Epithelial cell of prostate (primary cell): ENCODE results near the gene KDF1.
A peak's percentile ranks its signal among the peaks of the same experiment; 100 is the strongest.
"Not testable (repeated sequence)": the region's sequence is repeated elsewhere in the genome, so short reads cannot be mapped to it uniquely, and the experiment has no call there.

Experiments used
- DNase-seq: peaks from one replicate; pipeline ENCODE4 v3.0.0-alpha.2; 2011; ENCODE audit warnings: low read depth, low spot score
- H3K27ac ChIP-seq: fragments of 450-650 bp; 2 replicates; pipeline ENCODE4 v1.5.1; 2017; ENCODE audit warnings: mild to moderate bottlenecking

The KDF1 gene

GRCh38 chr1:26994787-26995517 is 34.7 kb upstream of the KDF1 start:
- H3K27ac ChIP-seq: peak overlapping the region; percentile 95
- DNase-seq: no peak

DNA sequence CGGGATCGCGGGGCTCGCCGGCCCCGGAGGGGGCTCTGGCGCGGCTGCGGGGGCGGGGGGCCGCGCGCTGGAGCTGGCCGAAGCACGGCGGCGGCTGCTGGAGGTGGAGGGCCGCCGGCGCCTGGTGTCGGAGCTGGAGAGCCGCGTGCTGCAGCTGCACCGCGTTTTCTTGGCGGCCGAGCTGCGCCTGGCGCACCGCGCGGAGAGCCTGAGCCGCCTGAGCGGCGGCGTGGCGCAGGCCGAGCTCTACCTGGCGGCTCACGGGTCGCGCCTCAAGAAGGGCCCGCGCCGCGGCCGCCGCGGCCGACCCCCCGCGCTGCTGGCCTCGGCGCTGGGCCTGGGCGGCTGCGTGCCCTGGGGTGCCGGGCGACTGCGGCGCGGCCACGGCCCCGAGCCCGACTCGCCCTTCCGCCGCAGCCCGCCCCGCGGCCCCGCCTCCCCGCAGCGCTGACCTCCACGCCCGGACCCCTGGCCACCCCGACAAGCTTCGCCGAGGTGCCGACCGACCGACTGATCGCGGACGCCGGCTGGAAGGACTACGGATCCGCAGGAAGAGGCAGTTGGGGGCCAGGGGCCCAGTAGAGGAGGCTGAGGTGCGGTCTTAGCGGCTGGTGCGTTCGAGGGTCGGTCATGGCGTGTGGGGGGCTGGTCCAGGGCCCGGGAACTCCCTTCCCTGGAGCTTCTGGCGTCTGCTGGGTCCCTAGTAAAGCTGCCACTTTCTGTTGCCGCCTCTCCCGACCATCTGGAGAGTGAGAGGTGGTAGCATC is 33.9 kb upstream of the KDF1 start:
- DNase-seq: no peak
- peak overlapping the region; percentile 95 for H3K27ac ChIP-seq

- H3K27ac ChIP-seq: peak within 1 kb of the TSS; percentile 95
- no peak for DNase-seq
These were observed 33.2 kb upstream of the KDF1 start, which contains the start of gene TRNP1 for GRCh38 chr1:26993237-26994019. Gene TRNP1, plus strand, starts transcription at chr1:26993692. Its CDS starts 95 bp downstream, at chr1:26993787.

GRCh38 chr1:26991310-26992116 is 31.2 kb upstream of the KDF1 start:
- DNase-seq: no peak
- H3K27ac ChIP-seq: peak overlapping the region; percentile 80

GRCh38 chr1:26989403-26990109 is 29.3 kb upstream of the KDF1 start:
- H3K27ac ChIP-seq: peak overlapping the region; percentile 80
- DNase-seq: not testable (repeated sequence)

GRCh38 chr1:26986658-26987057 is 26.4 kb upstream of the KDF1 start:
- DNase-seq: no peak

DNA sequence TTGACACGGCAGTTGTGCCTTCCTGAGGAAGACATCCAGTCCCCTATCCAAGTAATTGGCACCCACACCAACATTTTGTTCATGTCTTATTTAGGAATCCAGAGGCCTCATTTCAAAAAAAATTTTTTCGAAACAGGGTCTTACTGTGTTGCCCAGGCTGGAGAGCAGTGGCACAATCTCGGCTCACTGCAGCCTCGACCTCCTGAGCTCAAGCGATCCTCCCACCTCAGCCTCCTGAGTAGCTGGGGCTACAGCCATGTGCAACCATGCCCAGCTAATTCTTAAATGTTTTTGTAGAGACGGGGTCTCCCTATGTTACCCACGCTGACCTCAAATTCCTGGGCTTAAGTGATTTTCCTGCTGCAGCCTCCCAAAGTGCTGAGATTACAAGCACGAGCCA is 24.0 kb upstream of the KDF1 start:
- H3K27ac ChIP-seq: no peak overlapping the region
- DNase-seq: no peak

More at GRCh38 chr1:26986658-26987057, 26.4 kb upstream of the KDF1 start:
- H3K27ac ChIP-seq: no peak overlapping the region

- H3K27ac ChIP-seq: no peak overlapping the region
- DNase-seq: no peak
These were observed 23.6 kb upstream of the KDF1 start for GRCh38 chr1:26983863-26984262.

DNA sequence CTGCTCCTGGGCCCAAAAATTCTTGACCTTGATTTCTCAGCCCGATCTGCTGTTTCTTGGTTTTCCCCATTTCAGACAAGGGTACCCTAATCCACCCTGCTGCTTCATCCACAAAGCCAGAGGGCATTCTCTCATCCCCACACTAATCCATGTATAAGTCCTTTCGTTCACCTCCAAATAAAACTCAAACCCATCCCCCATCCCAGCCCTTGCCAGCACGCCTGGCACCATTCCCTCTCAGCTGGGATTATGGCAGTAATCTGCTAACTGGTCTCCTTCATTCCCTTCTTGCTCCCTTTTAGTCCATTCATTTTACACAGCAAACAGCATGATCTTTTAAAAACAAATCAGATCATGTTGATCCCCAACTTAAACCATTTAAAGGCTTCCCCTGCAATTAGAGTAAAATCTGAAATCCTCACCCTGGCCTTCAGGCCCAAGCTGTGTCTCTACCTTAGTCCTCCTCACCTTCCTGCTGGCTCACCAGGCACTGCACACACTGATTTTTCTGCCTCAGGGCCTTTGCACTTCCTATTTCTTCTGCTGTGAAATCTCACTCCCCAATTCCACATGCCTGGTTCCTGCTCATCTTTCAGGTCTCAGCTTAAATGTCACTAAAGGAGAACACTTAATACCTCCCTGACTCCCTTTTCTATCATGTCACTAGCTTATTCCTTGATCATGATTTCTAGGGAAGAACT is 21.0 kb upstream of the KDF1 start:
- DNase-seq: no peak
- no peak overlapping the region for H3K27ac ChIP-seq

GRCh38 chr1:26978901-26979300 is 18.6 kb upstream of the KDF1 start:
- no peak overlapping the region for H3K27ac ChIP-seq
- no peak for DNase-seq

DNA sequence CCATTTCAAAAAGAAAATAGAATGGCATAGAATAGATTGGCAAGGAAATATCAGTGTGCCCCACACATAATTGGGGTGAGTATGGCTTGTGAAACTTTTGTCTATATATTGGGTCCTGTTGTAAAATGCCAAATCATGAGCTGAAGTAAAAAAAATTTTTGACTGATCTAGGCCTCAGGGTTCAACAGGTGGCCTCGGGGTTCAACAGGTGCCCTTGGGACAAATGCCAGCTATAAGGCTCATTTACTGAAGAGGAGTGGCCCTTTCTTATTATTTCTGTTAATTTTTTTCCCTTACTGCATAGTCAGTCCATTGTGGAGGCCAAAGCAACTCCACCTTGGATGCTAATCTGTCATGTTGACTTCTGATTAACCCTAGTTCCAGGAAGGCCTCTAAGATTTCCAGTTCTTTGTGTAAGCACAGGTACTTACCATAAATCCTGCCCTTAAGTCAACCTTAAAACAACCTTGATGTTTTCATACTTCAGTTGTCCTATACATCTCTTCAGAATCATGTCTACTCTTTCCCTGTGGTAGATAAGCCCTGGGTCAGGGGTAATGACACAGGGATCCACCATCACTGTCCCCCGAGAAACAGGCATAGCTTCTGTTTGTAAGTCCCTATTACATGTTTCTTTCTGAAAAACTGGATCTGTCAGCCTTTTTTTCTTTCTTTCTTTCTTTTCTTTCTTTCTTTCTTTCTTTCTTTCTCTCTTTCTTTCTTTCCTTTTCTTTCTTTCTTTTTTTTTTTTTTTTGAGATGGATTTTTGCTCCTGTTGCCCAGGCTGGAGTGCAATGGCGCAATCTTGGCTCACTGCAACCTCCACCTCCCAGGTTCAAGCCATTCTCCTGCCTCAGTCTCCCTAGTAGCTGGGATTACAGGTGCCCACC is 16.6 kb upstream of the KDF1 start:
- H3K27ac ChIP-seq: no peak overlapping the region
- DNase-seq: no peak

DNA sequence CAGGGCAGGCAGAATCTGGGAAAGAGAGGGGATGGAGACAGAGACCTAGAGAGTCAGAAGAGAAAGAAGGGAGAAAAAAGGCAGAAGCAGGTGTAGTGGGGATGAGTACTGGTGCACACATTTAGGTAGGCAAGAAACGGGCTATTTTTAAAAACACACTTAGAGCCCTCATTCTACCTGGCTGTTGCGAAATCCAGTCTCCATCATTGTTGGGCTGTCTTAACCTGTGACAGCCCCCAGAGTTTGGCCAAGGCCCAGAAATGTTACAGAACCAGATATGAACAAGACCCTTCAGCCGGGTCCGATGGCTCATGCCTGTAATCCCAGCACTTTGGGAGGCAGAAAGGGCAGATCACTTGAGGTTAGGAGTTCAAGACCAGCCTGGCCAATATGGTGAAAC is 12.6 kb upstream of the KDF1 start:
- DNase-seq: no peak
- no peak overlapping the region for H3K27ac ChIP-seq

GRCh38 chr1:26972390-26972789 is 12.1 kb upstream of the KDF1 start:
- H3K27ac ChIP-seq: no peak overlapping the region
- no peak for DNase-seq

DNA sequence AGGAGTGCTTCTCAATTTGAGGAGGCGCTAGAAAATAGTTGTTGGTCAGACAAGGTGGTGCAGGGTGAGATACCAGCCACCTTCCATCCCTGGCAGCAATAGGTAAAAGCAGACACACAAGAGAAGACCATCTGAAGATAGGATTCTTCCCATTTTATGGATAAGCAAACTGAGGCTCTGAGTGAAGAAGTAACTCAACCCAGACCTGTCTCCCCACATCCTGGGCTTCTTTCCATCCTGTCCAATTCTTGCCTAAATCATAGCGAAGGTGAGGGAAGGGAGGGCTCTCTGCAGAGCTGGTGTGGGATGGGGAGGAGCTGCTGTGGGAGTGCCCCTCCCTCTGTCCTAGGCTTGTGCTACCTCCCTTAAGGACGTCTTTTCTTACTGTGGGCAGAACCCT is 11.3 kb upstream of the KDF1 start:
- no peak for DNase-seq
- H3K27ac ChIP-seq: no peak overlapping the region

GRCh38 chr1:26970810-26971209 is 10.5 kb upstream of the KDF1 start:
- no peak for DNase-seq
- no peak overlapping the region for H3K27ac ChIP-seq

DNA sequence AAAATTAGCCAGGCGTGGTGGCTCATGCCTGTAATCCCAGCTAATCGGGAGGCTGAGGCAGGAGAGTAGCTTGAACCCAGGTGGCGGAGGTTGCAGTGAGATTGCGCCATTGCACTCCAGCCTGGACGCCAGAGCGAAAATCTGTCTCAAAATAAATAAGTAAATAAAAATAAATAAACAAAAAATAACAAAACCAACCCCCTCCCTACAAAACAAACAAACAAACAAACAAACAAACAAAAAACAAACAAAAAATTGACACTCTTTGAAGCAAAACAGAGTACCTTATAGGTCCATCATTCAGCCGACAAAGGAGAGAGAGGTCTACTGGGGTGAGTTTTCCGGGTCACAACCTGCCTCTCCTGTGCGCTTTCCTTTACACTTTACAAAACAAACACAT is 5.4 kb upstream of the KDF1 start:
- DNase-seq: no peak
- no peak overlapping the region for H3K27ac ChIP-seq

GRCh38 chr1:26965213-26965612 is 4.9 kb upstream of the KDF1 start:
- no peak for DNase-seq
- no peak overlapping the region for H3K27ac ChIP-seq

- H3K27ac ChIP-seq: peak overlapping the region; percentile 82
- DNase-seq: peak; percentile 60
These were observed 1.6 kb upstream of the KDF1 start for GRCh38 chr1:26961826-26962225.
